Keratinocyte (primary cell): ENCODE data around the gene LAMA3.

ENCODE experiments used
- CTCF ChIP-seq, 3 experiments: IDR thresholded peaks in 1 of 3; conservative IDR thresholded peaks in 1 of 3; optimal IDR thresholded peaks in 1 of 3; 2 replicates in 2 of 3; 3 replicates in 1 of 3; pipeline versions ENCODE3 to v1.5.1; 2011; ENCODE audit warnings: low read length in 3 of 3, mild to moderate bottlenecking in 3 of 3, moderate library complexity in 2 of 3, control low read depth in 1 of 3, inconsistent platforms in 1 of 3; ENCODE audit not compliant: insufficient read depth in 2 of 3; ENCODE audit errors: extremely low read depth in 1 of 3
- EZH2 ChIP-seq: IDR thresholded peaks from one replicate; pipeline ENCODE4 v1.6.1; 2012; ENCODE audit warnings: inconsistent platforms, mild to moderate bottlenecking, low read length, moderate library complexity

GRCh38 chr18:23838801-23839366, 149.6 kb downstream of the LAMA3 start:
- TF ChIP-seq CTCF (optimal IDR thresholded peaks at IDR 0.05 in 1 of 3, IDR thresholded peaks at IDR 0.05 in 1 of 3, conservative IDR thresholded peaks at IDR 0.05 in 1 of 3; ENCODE audit: extremely low read depth in 1 of 3, insufficient read depth in 2 of 3, low read length in 3 of 3), result no peak
- TF ChIP-seq EZH2, result no peak
